ENCODE results near the gene KCNQ5. TPM values are rescaled to one million over a fixed set of nuclear protein-coding genes. Genes with fewer than 3 reads are reported as not detected.

Gene KCNQ5
- total and polyA plus RNA-seq, 2 of the 8 experiments (the other 6 are each of a cell fraction or from before 2014, with no cell fraction given), result 0.83 to 1.2 TPM

GRCh38 chr6:72861059-72861458, 239.2 kb downstream of the KCNQ5 start (continued):
- no peak for TF ChIP-seq CHD7 (IDR thresholded peaks at IDR 0.05; ENCODE audit: insufficient replicate concordance, low read length)
- TF ChIP-seq KDM5A (IDR thresholded peaks at IDR 0.05; ENCODE audit: low read length), result no peak
- no peak for TF ChIP-seq JUN (IDR thresholded peaks at IDR 0.05; ENCODE audit: low read depth, low read length)
- TF ChIP-seq NRF1 (IDR thresholded peaks at IDR 0.05; ENCODE audit: low read depth, low read length), result no peak
- TF ChIP-seq TAF7 (optimal IDR thresholded peaks at IDR 0.05; ENCODE audit: borderline replicate concordance, low read depth, low read length), result no peak
- no peak for TF ChIP-seq ZNF274 (IDR thresholded peaks at IDR 0.05; ENCODE audit: borderline replicate concordance, extremely low read depth, low read length)
- no peak for TF ChIP-seq BRCA1 (IDR thresholded peaks at IDR 0.05; ENCODE audit: low read depth, low read length)
- no peak for TF ChIP-seq CBX5 (IDR thresholded peaks at IDR 0.05; ENCODE audit: low read depth, low read length)
- no peak for TF ChIP-seq TEAD4 (IDR thresholded peaks at IDR 0.05; ENCODE audit: low read depth, low read length)
- no peak for TF ChIP-seq SUZ12 (IDR thresholded peaks at IDR 0.05; ENCODE audit: low read length)
- no peak for TF ChIP-seq EP300 (IDR thresholded peaks at IDR 0.05; ENCODE audit: borderline replicate concordance in 1 of 2, low read depth in 2 of 2, low read length in 2 of 2)
- TF ChIP-seq EZH2 (IDR thresholded peaks at IDR 0.05; ENCODE audit: low read depth, low read length, severe bottlenecking), result no peak

Measured in H1 (cell line).